Gastrocnemius medialis (tissue), 4 donors: Measurements from ENCODE around the gene AFF1.

ENCODE experiments used
- CTCF ChIP-seq, 5 experiments: fragments of 450-650 bp in 3 of 5; fragments of 200-600 bp in 2 of 5; sonication (generic) in 2 of 5; IDR thresholded peaks in 4 of 5; conservative IDR thresholded peaks in 1 of 5; 1 replicate in 4 of 5; 2 replicates in 1 of 5; pipeline ENCODE4 v1.5.1; 2016 to 2019; ENCODE audit warnings: antibody characterized with exemption in 5 of 5, mild to moderate bottlenecking in 3 of 5, moderate library complexity in 3 of 5
- POLR2A ChIP-seq, 2 donors: fragments of 450-650 bp; IDR thresholded peaks; one replicate each; pipeline ENCODE4 v1.6.1; 2017; ENCODE audit warnings: antibody characterized with exemption in 2 of 2, mild to moderate bottlenecking in 2 of 2, moderate library complexity in 2 of 2

- no peak for TF ChIP-seq CTCF (IDR thresholded peaks at IDR 0.05 in 4 of 5, conservative IDR thresholded peaks at IDR 0.05 in 1 of 5)
- TF ChIP-seq POLR2A (IDR thresholded peaks at IDR 0.05), result no peak
Observed at GRCh38 chr4:87053176-87053658, 118.4 kb downstream of the AFF1 start.
